Activated CD8-positive, alpha-beta memory T cell treated with anti-CD3 and anti-CD28 coated beads for 48 hours (primary cell): ENCODE measurements around the gene REN.

ENCODE experiments used
- DNase-seq, 3 experiments: peaks; one replicate each; pipeline ENCODE4 v3.0.0-alpha.2; 2020; ENCODE audit warnings: low read depth in 2 of 3, low spot score in 2 of 3

REN gene

DNA sequence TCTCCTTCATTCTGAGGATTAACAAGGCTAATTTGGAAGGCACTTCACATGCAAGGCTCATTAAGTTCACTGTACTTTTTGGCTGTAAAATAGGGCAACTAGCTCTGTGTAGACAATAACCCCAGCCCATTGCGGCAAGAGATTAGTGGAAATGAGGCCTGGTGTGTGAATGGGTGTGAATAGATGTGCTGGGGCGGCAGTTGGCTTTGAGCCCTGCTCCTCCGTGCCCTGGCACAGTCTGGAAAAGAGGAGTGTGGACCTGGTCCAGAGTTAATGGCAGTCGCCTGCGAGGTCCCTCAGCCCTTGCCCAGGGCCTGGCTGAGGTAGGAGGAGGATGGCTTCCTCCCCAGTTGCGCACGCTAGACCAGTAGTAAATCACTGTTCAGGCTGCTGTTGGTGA, 25.3 kb upstream of the REN start:
- DNase-seq, result no peak

DNA sequence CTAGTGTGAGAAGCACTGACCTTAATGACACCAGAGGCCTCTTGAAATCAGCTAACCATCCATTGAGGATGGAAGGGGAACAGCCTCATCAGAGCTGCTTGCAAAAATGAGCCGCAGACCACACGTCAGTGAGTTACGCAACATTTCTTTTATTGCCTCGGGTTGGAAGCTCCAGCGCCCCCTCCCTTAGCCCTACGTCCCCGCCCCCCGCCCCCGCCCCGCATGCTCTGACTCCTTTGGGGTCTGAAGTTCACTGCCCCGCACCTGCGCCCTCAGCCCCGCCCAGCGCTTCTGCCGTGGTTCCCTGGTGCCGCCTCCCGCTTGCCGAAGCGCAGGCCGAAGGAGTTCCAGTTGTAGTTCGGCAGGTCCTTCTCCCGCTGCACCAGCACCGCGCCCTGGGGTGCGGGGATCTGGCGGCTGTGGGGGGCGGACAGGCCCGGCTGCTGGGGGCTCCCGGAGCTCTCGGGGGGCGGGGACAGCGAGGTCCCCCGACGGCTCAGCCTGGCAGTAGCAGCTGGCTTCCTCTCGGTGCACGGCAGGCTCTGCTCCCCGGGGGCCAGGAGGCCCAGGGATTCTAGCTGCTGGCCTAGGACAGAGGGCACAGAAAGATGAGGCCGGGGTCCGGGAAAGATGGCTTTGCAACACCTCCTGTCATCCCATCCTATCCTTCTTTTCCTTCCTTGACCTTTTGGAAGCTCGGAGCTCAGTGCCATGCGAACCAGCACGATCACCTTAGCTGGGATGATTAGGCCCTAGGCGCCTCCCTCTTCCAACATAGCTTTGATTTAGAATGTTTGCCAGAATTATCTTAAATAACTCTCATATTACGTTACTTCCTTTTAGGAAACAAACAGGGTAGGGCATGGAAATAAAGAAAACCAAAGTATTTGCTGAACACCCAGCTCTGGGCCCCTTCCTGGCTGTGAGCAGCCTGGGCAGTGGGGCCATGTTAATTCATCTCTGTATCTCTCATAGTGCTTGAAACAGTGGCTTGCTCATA, 24.4 kb upstream of the REN start:
- DNase-seq, result no peak

DNA sequence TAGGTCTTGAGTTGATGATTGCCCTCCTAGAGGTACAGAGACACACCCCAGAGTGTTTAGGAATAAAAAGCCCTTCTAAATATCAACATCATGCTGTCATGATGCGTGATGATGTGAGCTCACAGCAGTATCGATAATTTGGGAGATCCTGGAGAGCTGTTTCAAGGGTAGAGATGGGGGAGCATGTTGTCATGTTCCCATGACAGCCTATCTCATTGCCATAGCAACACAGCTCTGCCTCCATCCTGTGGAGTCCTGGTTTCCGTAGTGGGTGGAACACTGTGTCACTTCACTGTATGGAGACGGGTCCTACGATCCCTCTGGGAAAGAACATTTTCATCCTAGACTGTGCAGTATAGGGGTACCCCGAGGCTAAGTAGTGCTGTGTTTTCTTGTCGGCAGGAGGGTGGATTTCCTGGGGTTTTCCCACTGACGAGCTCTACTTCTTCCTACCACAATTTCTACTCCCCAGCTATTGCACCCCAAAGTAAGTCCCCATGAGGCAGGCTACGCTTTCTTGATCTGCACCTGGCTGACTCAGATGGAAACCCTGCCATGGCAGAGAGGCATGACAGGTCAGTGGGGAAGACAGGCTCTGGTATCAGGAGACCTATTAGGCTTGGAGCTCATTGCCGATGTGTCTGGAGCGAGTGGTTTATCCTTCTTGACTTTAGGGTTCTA, 23.0 kb upstream of the REN start:
- DNase-seq, result no peak

DNA sequence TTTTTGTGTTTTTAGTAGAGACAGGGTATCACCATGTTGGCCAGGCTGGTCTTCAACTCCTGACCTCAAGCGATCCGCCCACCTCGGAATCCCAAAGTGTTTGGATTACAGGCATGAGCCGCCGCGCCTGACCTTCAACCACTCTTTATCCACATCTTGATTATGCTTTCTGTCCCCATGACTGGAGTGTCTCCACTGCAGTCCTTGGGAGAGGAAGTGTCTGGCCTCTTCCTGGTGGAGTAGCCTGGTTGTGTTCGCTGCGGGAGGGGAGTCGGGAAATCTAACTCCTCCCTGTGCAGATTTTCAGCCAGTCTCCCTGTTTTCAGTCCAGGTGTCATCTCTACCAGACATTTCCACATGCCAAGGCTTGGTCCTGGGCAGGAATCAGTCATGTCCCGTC, 20.5 kb upstream of the REN start:
- DNase-seq, result no peak

DNA sequence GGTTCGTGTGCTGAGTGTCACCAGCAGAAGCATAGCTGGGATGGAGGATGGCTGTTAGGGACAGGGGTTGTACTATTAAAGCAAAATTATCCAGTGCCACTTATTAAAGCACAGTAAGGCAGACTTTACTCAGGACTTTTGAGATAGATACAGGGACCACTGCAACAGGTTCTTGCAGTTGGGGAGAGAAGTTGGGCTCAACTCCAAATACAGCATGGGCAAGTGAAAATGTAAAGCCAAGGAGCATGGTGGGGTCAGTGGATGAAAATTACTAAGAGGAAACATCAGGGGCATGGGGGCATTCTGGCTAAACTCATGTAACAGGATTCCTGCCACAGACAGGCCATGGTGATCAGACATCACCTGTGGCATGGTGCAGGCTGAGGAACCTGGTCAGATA, 15.0 kb upstream of the REN start:
- DNase-seq, result no peak

DNA sequence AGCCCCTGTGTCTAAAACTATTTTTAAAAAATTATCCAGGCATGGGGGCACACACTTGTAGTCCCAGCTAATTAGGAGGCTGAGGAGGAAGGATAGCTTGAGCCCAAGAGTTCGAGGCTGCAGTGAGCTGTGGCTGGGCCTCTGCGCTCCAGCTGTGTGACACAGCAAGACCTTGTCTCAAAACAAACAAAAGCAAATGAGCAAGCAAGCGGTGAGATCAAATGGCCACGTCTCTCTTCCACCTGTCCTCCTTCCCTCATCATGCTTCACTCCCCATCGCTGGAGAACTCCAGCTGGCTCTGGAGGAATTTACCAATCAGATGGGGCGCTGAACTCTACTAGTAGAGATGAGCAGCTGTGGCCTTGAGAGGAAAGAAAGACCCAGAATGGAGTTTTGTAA, 14.0 kb upstream of the REN start:
- DNase-seq, result no peak

DNA sequence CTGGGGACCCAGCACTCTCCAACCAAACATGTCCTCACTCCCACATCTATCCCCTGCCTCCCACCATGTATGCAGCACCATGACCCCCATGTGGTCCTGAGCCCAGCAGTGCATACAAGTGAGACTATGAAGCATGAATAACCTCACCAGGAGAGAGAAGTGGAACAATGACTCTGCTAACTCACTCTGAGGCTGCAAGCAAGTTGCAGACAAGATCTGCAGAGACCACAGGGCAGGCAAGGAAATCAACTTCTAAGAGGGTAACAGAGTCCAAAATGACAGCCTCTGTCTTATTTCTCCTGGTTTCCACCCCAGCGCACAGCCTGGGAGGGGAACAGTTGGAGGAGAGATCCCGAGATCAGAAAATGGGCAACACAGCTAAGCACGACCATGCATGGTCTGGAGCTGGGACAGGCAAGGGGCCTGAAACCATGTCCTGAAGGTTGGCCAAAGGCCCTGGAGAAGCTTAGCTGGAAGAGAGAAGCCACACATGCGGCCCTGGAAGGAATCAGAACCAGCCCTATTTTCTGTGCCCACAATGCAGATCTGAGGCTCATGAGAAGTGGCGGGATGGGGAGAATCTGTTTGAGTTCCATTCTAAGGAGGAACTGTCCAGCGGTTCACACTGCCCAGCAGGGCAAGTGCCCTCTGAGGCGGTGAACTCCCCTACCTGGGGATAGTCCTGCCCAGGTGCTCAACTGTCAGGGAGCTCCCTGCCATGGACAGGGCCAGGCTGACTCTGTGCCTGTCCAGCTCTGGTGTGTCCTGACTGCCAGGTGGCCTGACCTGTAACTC, 12.5 kb upstream of the REN start:
- DNase-seq, result no peak

DNA sequence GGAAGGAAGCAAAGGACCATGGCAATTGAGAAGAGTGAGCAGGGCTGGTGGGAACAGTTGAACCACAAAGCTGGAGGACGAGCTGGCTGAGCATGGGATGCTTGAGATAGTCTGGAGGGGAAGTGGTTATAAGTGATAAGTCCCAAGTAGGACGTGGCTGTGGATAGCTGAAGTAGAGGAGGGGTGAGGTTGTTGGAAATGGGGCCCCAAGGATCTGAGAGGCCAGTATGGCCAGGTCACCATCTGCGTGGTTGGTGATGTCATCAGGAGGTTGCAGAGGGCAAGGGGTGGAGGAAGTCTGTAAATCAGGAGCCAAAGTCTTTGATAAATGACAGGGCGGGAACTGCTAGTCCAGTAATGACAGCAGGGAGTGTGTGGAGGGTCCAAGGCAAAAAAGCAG, 11.0 kb upstream of the REN start:
- no peak for DNase-seq

DNA sequence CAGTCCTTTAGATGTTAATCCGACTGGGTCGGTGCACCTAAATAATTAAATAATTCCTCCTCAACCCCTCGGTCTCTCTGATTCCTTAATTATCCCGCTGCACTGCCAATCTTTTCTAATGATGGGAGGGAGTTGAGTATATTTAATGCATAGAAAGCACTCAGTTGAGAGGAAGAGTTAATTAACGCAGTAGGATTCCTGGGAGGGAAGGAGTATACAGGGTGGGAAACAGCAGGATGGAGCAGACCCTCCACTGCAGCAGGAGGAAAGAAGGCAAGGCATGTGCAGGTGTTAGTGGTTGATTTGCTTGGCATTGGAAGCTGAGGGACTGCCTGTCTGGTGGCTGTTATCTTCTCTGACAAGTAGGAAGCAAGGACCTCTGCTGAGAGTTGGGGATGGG, 9.9 kb upstream of the REN start:
- no peak for DNase-seq

DNA sequence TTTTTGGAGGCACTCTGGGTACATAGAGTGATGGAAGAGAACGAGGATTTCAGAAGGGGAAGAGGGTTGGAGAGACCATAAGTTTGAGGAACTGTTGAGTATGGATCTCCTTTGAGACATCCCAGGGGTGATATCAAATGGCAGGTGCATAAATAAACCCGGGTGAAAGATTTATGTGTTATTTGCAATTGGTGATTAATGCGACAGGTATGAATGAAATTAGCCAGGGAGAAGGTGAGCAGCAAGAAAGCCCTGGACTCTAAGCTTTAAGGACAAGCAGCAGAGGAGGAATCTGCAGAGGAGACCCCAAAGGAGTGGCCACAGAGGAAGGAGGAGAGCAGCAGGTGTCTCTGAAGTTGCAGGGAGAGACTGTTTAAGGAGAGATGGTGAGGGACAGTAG, 8.8 kb upstream of the REN start:
- no peak for DNase-seq

DNA sequence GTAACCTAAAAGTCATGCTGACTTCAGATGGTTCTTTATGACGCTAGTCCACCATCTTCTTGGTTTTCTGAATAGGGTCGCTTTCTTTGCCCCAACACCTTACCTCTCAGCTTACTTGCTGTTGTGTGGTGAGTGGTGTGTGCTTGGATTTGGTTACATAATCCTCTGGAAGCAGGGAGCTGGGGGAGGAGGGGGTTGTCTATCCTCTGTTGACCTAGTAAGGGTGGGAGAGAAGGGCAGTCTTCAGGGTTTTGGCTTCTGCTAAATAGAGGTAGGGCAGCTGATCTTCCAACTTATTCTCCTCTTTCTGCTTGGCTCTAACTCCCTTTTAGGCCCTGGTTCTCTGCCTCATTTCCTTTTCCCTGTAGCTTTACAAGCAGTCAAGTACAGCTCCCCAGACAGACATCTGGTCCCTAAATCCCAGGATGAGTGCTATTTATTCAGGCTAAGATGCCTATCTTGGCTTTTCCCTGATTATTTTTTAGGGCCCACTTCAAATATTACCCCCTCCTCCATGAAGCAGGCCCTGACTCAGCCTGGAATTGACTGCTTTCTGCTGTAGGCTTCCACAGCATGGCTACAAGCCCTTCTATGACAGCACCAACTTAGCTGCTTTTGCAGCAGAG, 6.4 kb upstream of the REN start:
- DNase-seq, result no peak

DNA sequence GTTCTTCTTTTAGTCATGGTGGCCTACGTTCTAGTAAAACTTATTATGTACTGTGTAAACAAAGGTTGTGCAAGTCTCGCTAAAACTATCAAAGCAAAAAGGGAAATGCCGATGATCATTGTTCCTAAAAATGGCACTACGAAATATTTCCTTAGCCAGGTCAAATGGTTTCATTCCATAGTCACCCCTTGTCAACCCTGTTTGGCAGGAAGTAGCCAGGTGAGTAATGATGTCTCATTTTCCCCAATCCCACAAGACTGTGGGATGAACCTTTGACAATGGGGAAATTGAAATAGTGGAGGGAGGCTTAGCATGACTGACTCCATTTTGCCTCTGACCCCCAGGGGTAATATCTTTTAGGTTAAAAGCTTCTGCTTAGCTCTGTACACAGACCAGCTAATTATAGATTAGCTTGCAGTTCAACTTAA, 5.6 kb upstream of the REN start:
- no peak for DNase-seq

DNA sequence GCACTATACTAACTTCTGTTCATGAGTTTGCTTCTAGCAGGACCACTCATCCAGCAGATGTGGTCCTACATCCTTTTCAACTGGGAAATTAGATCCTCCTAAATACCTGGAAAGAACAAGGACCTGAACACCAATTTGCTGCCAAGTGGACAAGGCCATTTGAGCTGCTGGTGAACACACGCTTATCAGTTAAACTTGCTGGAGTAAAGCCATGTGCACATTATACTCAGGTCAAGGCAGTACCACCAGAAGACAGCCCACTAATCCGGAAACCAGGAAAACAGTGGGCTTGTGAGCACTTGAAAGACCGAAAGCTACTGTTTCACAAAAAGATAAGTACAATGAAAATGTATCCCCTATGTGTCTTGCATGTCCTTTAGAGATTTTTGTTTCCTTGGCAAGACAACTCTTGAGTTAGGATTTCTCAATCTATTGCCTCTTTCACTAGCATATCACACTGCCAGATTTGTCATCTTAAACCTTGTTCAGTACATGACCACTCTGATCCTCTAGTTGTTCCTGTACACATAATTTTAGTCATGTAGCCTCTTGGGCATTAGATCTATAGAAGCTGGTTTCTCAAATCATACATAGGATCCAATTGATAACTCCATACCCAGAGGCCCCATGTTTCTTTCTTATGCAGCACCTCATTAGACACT, 4.5 kb upstream of the REN start:
- DNase-seq, result no peak

DNA sequence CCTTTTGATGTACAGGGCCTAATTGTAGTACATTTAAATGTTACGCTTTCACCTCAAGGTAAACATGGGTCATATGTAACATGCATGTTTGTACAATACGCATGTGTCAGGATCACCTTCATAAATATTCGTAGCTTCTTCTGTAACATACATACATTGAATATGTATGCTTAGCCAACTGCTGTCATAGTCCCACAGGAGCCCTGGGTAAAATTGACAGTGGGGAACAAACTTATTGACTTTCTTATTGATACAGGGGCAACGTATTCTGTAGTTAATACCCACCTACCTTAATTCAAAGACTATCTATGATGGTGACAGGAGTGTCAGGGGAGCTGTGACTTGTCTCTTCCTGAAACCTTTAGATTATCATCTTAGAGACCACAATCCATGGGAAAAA, 3.7 kb upstream of the REN start:
- no peak for DNase-seq

DNA sequence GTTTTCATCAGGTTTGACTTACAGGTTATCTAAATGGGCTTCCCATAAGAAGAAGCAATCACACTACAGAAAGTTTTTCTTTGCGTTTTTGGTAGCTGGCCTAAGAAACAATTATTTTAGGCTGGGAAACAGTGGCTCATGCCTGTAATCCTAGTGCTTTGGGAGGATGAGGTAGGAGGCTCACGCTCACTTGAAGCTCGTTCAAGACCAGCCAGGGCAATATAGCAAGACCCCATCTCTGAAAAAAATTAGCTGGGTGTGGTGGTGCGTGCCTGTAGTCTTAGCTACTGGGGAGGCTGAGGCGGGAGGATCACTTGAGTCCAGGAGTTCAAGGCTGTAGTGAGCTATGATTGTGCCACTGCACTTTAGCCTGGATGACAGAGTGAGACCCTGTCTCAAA, 1.6 kb upstream of the REN start:
- DNase-seq, result no peak

DNA sequence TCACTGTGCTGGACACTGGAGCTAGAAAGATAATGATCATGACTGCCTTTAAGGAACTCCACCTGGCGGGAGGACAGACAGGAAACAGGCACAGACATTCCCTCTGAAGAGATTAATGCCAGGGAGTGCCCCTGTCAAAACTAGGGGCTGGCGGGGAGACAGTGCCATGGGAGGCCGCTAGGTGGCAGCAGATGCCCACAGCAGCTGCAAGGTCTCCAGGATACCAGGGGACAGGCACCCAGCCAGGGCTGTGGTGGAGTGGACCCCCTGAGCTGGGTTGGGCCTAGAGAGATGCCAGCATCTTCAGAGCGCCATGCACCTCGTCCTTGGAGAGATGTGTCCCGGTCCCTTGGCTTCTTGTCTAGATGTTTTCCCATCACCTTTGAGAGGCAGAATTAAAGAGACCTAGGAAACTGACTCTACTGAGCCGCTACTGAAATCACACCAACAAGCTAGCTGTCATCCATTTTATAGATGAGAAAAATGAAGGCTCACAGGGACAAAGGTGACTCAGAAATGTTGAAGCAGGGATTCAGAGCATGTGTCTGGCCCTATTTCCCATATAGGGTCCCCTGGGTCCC, 3.6 kb downstream of the REN start:
- DNase-seq, result peak; percentile 46 to 74 (median 71)

DNA sequence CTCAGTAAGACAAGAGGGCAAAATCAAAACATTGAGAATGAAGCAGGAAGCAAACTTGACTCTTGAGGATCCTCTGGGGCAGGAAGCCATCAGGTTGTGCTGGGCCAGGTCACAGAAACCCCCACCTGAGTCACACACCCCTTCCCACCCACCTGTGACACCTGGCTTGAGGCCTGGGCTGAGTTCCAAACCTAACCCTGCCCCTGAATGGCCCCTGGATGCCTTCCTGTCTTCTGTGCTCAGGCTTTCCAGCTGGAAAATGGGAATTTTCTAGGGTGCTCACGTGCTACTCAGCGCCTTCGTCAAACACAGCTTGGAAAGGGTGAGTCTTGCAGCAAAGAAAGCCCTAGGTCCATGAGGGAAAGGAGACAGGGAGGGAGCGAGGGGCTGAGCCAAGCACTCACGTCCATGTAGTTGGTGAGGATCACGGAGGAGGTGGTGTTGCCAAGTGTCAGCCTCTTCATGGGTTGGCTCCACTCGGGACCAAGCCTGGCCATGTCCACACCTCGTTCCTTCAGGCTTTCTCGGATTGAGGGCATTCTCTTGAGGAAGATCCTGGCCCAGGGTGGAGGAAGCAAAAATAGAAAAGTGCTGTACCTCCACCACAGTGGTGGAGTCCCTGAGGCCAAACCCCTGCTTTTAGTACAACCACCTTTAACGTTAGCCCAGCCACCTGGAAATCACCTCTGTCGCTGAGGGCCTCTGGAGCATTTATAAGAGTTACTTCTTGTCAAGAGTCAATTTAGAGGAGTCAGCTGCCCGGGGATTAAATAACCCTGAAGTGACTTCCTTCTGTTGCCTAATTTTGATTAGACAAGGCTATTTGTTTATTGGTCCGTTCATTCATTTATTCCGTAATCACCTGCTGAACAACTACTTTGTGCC, 4.3 kb downstream of the REN start:
- DNase-seq, result no peak

DNA sequence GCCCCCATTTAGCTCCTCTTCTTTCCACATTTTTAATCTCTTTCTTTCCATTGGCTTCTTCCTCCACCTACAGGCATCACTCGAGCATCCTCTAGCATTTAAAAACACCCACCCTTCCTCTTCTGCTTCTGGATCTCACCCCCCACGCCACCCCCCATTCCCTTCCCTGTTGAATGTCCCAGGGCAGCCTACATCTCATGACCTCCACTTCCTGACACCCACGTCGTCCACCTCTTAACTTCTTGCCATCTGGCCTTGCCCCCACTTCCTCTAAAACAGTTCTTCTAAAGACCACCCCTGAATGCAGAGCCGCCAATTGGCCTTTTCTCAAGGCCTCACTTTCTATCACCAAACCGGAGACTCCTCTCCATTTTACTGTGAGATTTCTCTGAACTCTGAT, 8.2 kb downstream of the REN start:
- no peak for DNase-seq

DNA sequence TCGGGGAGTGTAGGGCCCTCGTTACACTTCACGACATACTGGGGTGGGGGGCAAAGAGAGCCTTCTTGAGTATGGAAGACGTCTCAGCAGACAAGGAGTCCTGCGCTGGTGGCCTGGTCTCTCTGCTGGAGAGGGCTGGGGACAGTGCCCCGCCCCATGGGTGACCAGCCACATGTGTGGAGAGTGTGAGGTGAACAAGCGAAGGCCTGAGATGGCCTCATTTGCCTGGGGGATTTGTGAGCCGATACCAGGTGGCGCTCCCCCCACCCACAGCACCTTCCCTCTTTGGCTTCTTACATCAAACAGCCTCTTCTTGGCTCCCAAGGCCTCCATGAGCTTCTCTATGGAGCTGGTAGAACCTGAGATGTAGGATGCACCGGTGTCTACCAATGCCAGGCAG, 10.3 kb downstream of the REN start:
- DNase-seq, result no peak
